ENCODE results near the gene LMOD3.

LMOD3 gene

GRCh38 chr3:69121513-69121912, 882 bp downstream of the LMOD3 start:
- DNase-seq, result no peak

GRCh38 chr3:69120879-69121464, 1.4 kb downstream of the LMOD3 start:
- peak; percentile 88 for DNase-seq

- no peak for DNase-seq
These were observed 2.7 kb downstream of the LMOD3 start for GRCh38 chr3:69119681-69120080.

- DNase-seq, result no peak
These were observed 3.3 kb downstream of the LMOD3 start for GRCh38 chr3:69119138-69119537.

GRCh38 chr3:69118555-69118954, 3.8 kb downstream of the LMOD3 start:
- DNase-seq, result no peak

GRCh38 chr3:69116897-69117296, 5.5 kb downstream of the LMOD3 start:
- no peak for DNase-seq

GRCh38 chr3:69116162-69116561, 6.2 kb downstream of the LMOD3 start:
- no peak for DNase-seq

GRCh38 chr3:69115731-69116130, 6.7 kb downstream of the LMOD3 start:
- DNase-seq, result no peak

- DNase-seq, result no peak
These were observed 8.9 kb downstream of the LMOD3 start for GRCh38 chr3:69113536-69113935.

- DNase-seq, result no peak
These were observed 11.4 kb downstream of the LMOD3 start for GRCh38 chr3:69110941-69111546.

- no peak for DNase-seq
These were observed 13.6 kb downstream of the LMOD3 start for GRCh38 chr3:69108811-69109210.

GRCh38 chr3:69107841-69108240, 14.6 kb downstream of the LMOD3 start:
- DNase-seq, result no peak

GRCh38 chr3:69105320-69105719, 17.1 kb downstream of the LMOD3 start:
- DNase-seq, result no peak

- DNase-seq, result no peak
These were observed 17.8 kb downstream of the LMOD3 start for GRCh38 chr3:69104586-69104985.

GRCh38 chr3:69103123-69103522, 19.3 kb downstream of the LMOD3 start:
- no peak for DNase-seq

GRCh38 chr3:69102384-69102783, 20.0 kb downstream of the LMOD3 start:
- no peak for DNase-seq

GRCh38 chr3:69099576-69099975, 22.8 kb downstream of the LMOD3 start:
- DNase-seq, result no peak

GRCh38 chr3:69097407-69098086, 24.8 kb downstream of the LMOD3 start:
- no peak for DNase-seq

GRCh38 chr3:69096299-69096698, 26.1 kb downstream of the LMOD3 start:
- no peak for DNase-seq

- DNase-seq, result peak; percentile 32
These were observed 26.8 kb downstream of the LMOD3 start for GRCh38 chr3:69095636-69096035.

- DNase-seq, result peak; percentile 29
These were observed 27.8 kb downstream of the LMOD3 start for GRCh38 chr3:69094467-69095205.

GRCh38 chr3:69092030-69092516, 30.3 kb downstream of the LMOD3 start:
- peak; percentile 30 for DNase-seq

- DNase-seq, result no peak
These were observed 30.9 kb downstream of the LMOD3 start for GRCh38 chr3:69091389-69092029.
